ENCODE measurements around the gene IL4. TPM values are rescaled to one million over a fixed set of nuclear protein-coding genes. Genes with fewer than 3 reads are reported as not detected.

Gene IL4
- total and polyA plus RNA-seq, 9 of the 15 experiments (the other 6 are each of a cell fraction or from before 2014, with no cell fraction given) = 0.22 to 0.62 TPM; not detected in 7

DNA sequence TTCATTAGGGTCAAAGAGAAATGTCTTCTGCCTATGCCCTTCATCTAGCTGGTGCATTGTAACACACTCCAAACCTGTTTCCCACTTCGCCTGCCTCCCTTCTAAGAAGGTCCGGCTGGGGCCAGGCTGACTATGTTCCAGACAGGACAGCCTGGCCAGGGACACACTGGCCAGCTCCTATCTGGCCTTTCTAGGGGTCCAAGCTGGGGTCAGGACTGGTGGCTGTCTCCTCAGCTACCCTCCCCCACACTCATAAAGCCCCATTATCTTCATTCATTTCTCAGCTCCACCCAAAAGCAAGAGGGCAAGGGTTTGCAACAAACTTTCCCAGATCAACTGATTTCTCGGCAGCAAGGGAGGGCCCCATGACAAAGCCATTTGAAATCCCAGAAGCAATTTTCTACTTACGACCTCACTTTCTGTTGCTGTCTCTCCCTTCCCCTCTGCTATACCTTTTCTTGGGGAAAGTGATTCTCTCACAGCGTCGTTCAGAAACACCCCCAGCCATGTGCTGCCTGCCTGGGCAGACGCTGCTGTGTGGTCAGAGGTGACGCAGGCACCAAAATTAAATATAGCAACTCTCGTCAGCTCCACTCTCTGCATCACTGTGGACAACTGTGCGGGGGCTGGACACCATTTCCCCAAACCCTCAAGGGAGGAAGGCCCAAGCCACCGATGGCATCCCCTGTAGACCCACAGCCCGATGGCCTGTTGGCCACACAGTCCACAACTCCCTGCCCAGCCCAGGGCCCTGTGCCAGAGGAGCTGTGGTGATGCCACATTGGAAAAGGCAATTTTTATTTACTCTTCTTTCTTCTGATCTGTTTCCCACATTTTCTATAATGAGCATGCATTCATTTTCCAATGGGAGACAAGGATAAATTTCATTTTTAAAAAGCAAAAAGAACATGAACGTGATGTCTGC lies 9.8 kb upstream of the IL4 start:
- no peaks in the 10 kb centered on the region for H4K20me1 ChIP-seq (replicated peaks; ENCODE audit: control insufficient read depth, insufficient read depth, low read length)
- CTCF ChIA-PET (ENCODE audit: low intra/inter-chr PET ratio) = no interaction called here
- DNase-seq (ENCODE audit: extremely low read depth in 1 of 4, low spot score in 3 of 4) (peak; percentile 55 to 78 (median 63)), FAIRE-seq (peak; percentile 81), ATAC-seq (peak; percentile 35)
- peak overlapping the region; percentile 58 to 81 for H3K9ac ChIP-seq (ENCODE audit: insufficient read depth in 1 of 2, low read depth in 2 of 2, low read length in 2 of 2)
- in situ Hi-C loops (cut with MboI) = no loop called here
- peak overlapping the region; percentile 61 for H3K4me2 ChIP-seq (ENCODE audit: insufficient read depth, low read length)
- H3K9me3 ChIP-seq (replicated peaks; ENCODE audit: control insufficient read depth, insufficient read depth, low read depth, low read length) = no peaks in the 10 kb centered on the region
- WGBS (ENCODE audit: insufficient coverage, low coverage, missing lambda C conversion rate) = 21% methylated on average over 13 of the region's 13 CpGs
- no peaks in the 10 kb centered on the region for H3K79me2 ChIP-seq (ENCODE audit: control insufficient read depth, insufficient read depth, low read length)
- no peaks in the 10 kb centered on the region for H3K27me3 ChIP-seq (ENCODE audit: control insufficient read depth in 2 of 2, insufficient read depth in 2 of 2, low read length in 2 of 2)
- POLR2A ChIA-PET = interaction anchor here (0.9 to 2.5 kb wide), 6 partner anchors 10 to 166 kb away, joined by 3 to 12 read pairs (median 4); partner anchors contain the start of genes IL4 and SHROOM1
- peak overlapping the region; percentile 81 for H3K27ac ChIP-seq (ENCODE audit: extremely low read depth, low read depth, low read length)
- intact Hi-C loops (cut with micrococcal nuclease) = loop anchor here (5.0 kb wide), 2 partner anchors 73 to 158 kb away; partner anchors contain the start of gene KIF3A
- peak overlapping the region; percentile 94 for H2AFZ ChIP-seq (ENCODE audit: low read depth, low read length)
- H3K9me1 ChIP-seq (ENCODE audit: control insufficient read depth, insufficient read depth, low read length) = no peaks in the 10 kb centered on the region
- no peaks in the 10 kb centered on the region for H3K36me3 ChIP-seq (ENCODE audit: control insufficient read depth, insufficient read depth, low read length)
- peaks cover 63 to 82% of the 10 kb centered on the region in 2 experiments for H3K4me1 ChIP-seq (replicated peaks in 1 of 2; ENCODE audit: control insufficient read depth in 2 of 2, insufficient read depth in 2 of 2, low read length in 2 of 2)
- no TSS peak for BruUV-seq (replicated peaks)
- H3K4me3 ChIP-seq = no peak overlapping the region
- TF ChIP-seq KHSRP (IDR thresholded peaks at IDR 0.05) (no peak), SIN3B (IDR thresholded peaks at IDR 0.05; ENCODE audit: low read depth) (no peak), ZNF707 (CRISPR knock-in tag; conservative IDR thresholded peaks at IDR 0.05) (no peak), RBM39 (optimal IDR thresholded peaks at IDR 0.05; ENCODE audit: low read depth, low read length) (no peak), MCM7 (IDR thresholded peaks at IDR 0.05) (no peak), TBP (optimal IDR thresholded peaks at IDR 0.05; ENCODE audit: low read depth, low read length) (peak; percentile 37), HSF4 (CRISPR knock-in tag; IDR thresholded peaks at IDR 0.05; ENCODE audit: borderline replicate concordance) (peak; percentile 64; the same call in 1 of the 2 replicates), RUNX1 (IDR thresholded peaks at IDR 0.05; ENCODE audit: low read depth) (no peak), ZNF717 (CRISPR knock-in tag; IDR thresholded peaks at IDR 0.05) (0 out of 2 replicates have a peak, but pooled peaks have one; percentile 43), ZEB2 (IDR thresholded peaks at IDR 0.05) (no peak), JUN (IDR thresholded peaks at IDR 0.05; ENCODE audit: borderline replicate concordance, low read depth, low read length) (peak; percentile 49; the same call in 1 of the 2 replicates), JUN (CRISPR knock-in tag; IDR thresholded peaks at IDR 0.05; ENCODE audit: borderline replicate concordance) (no peak), BRCA1 (IDR thresholded peaks at IDR 0.05) (no peak), BRCA1 (CRISPR knock-in tag; IDR thresholded peaks at IDR 0.05) (no peak), ZNF551 (CRISPR knock-in tag; IDR thresholded peaks at IDR 0.05) (no peak), YY1 (IDR thresholded peaks at IDR 0.05; ENCODE audit: borderline replicate concordance in 1 of 3, control insufficient read depth in 1 of 3, extremely low read depth in 1 of 3, insufficient read depth in 3 of 3, insufficient read length in 1 of 3, insufficient replicate concordance in 2 of 3, low read depth in 1 of 3, low read length in 2 of 3) (no peak)
- TF ChIP-seq, protein P1, sequence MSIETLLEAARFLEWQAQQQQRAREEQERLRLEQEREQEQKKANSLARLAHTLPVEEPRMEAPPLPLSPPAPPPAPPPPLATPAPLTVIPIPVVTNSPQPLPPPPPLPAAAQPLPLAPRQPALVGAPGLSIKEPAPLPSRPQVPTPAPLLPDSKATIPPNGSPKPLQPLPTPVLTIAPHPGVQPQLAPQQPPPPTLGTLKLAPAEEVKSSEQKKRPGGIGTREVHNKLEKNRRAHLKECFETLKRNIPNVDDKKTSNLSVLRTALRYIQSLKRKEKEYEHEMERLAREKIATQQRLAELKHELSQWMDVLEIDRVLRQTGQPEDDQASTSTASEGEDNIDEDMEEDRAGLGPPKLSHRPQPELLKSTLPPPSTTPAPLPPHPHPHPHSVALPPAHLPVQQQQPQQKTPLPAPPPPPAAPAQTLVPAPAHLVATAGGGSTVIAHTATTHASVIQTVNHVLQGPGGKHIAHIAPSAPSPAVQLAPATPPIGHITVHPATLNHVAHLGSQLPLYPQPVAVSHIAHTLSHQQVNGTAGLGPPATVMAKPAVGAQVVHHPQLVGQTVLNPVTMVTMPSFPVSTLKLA (conservative IDR thresholded peaks at IDR 0.05) = no peak
- TF ChIP-seq, protein P2, sequence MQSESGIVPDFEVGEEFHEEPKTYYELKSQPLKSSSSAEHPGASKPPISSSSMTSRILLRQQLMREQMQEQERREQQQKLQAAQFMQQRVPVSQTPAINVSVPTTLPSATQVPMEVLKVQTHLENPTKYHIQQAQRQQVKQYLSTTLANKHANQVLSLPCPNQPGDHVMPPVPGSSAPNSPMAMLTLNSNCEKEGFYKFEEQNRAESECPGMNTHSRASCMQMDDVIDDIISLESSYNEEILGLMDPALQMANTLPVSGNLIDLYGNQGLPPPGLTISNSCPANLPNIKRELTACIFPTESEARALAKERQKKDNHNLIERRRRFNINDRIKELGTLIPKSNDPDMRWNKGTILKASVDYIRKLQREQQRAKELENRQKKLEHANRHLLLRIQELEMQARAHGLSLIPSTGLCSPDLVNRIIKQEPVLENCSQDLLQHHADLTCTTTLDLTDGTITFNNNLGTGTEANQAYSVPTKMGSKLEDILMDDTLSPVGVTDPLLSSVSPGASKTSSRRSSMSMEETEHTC (IDR thresholded peaks at IDR 0.05) = no peak
- TF ChIP-seq, protein P3, sequence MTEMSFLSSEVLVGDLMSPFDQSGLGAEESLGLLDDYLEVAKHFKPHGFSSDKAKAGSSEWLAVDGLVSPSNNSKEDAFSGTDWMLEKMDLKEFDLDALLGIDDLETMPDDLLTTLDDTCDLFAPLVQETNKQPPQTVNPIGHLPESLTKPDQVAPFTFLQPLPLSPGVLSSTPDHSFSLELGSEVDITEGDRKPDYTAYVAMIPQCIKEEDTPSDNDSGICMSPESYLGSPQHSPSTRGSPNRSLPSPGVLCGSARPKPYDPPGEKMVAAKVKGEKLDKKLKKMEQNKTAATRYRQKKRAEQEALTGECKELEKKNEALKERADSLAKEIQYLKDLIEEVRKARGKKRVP (CRISPR knock-in tag; IDR thresholded peaks at IDR 0.05) = peak; percentile 42; the same call in 1 of the 2 replicates

All from K562 (cell line).